Esophagus muscularis mucosa (tissue), 4 donors: Measurements from ENCODE around the gene NINJ2. TPM values are rescaled to one million over a fixed set of nuclear protein-coding genes. Genes with fewer than 3 reads are reported as not detected.

Experiments
- DNase-seq: peaks from one replicate; pipeline ENCODE4 v3.0.0-alpha.2; 2017; ENCODE audit errors: extremely low spot score
- H3K27ac ChIP-seq, 4 donors: fragments of 200-600 bp; sonication (generic); replicated peaks in 1 of 4; 1 replicate in 3 of 4; 2 replicates in 1 of 4; pipeline ENCODE4 v1.5.1; 2016 to 2019; ENCODE audit warnings: mild to moderate bottlenecking in 1 of 4
- H3K27me3 ChIP-seq, 4 donors: fragments of 200-600 bp; sonication (generic); one replicate each; pipeline versions ENCODE4 v1.5.1 to v1.6.0; 2016 to 2019
- H3K36me3 ChIP-seq, 4 donors: fragments of 200-600 bp; sonication (generic); one replicate each; pipeline ENCODE4 v1.5.1; 2016 to 2019
- H3K4me1 ChIP-seq, 4 donors: fragments of 200-600 bp; sonication (generic); one replicate each; pipeline ENCODE4 v1.5.1; 2016 to 2019
- H3K4me3 ChIP-seq, 4 donors: fragments of 200-600 bp; sonication (generic); 1 replicate in 2 of 4; 2 replicates in 2 of 4; pipeline ENCODE4 v1.5.1; 2016 to 2019; ENCODE audit warnings: mild to moderate bottlenecking in 4 of 4, moderate library complexity in 1 of 4
- H3K9me3 ChIP-seq, 4 donors: fragments of 200-600 bp; sonication (generic); 1 replicate in 3 of 4; 2 replicates in 1 of 4; pipeline ENCODE4 v1.5.1; 2016 to 2019
- CTCF ChIP-seq, 3 experiments: fragments of 200-600 bp in 2 of 3; fragments of 450-650 bp in 1 of 3; sonication (generic) in 2 of 3; IDR thresholded peaks; one replicate each; pipeline ENCODE4 v1.5.1; 2017 to 2019; ENCODE audit warnings: antibody characterized with exemption in 3 of 3, mild to moderate bottlenecking in 2 of 3, moderate library complexity in 1 of 3
- EP300 ChIP-seq: sonication (generic); formaldehyde crosslinking; IDR thresholded peaks from one replicate; pipeline ENCODE4 v1.6.1; 2017; ENCODE audit warnings: antibody characterized with exemption
- POLR2A ChIP-seq: fragments of 450-650 bp; IDR thresholded peaks from one replicate; pipeline ENCODE4 v1.6.1; 2017; ENCODE audit warnings: antibody characterized with exemption, moderate library complexity, mild to moderate bottlenecking, low read depth
- POLR2AphosphoS5 ChIP-seq, 2 donors: sonication (generic); formaldehyde crosslinking; IDR thresholded peaks; one replicate each; pipeline ENCODE4 v1.6.1; 2017; ENCODE audit warnings: antibody characterized with exemption in 2 of 2
- WGBS: methylation state at CpG from one replicate; pipeline ENCODE4 v1.1.5; 2018; 5-methylcytosine and 5-hydroxymethylcytosine counted together
- intact Hi-C: fragments of 100-400 bp; cut with DNase I; formaldehyde crosslinking; loops from one replicate; pipeline ENCODE4 v1.15.1; 2023
- total RNA-seq, 4 donors: library from RNA; depleted of rRNA; stranded (reverse); fragments of >200 nt; gene quantifications; one replicate each; pipeline versions ENCODE4 v1.1.0 to v1.2.1, GENCODE V29; 2016

Gene NINJ2
- total RNA-seq, 4 donors from 2014 or later = 2.9 to 11.1 (median 7.1) TPM

- intact Hi-C loops = no loop called here
- no peaks in the 10 kb centered on the region for H3K36me3 ChIP-seq
- H3K27ac ChIP-seq = no peak overlapping the region
- H3K4me1 ChIP-seq = peaks cover 16 to 28% (median 19%) of the 10 kb centered on the region in 4 donors
- peaks cover 0 to 3% (median 0%) of the 10 kb centered on the region in 4 donors for H3K27me3 ChIP-seq
- WGBS = 90% methylated on average over 5 of the region's 5 CpGs
- TF ChIP-seq EP300 (no peak), CTCF (IDR thresholded peaks at IDR 0.05) (no peak), POLR2A (no peak), POLR2AphosphoS5 (IDR thresholded peaks at IDR 0.05) (no peak)
- H3K4me3 ChIP-seq = no peak overlapping the region
- no peak for DNase-seq
- no peaks in the 10 kb centered on the region for H3K9me3 ChIP-seq
Measured at GRCh38 chr12:664779-665092, 1.5 kb upstream of the NINJ2 start.

GRCh38 chr12:664075-664778 is 982 bp upstream of the NINJ2 start:
- WGBS = 92% methylated on average over 13 of the region's 13 CpGs
- DNase-seq = no peak
- intact Hi-C loops = no loop called here
- Histone ChIP-seq H3K27me3 (peaks cover 0 to 3% (median 0%) of the 10 kb centered on the region in 4 donors), H3K4me1 (peaks cover 16 to 28% (median 19%) of the 10 kb centered on the region in 4 donors), H3K36me3 (no peaks in the 10 kb centered on the region), H3K9me3 (no peaks in the 10 kb centered on the region), H3K27ac (no peak overlapping the region), H3K4me3 (no peak overlapping the region)
- no peak for TF ChIP-seq CTCF (IDR thresholded peaks at IDR 0.05)
- no peak for TF ChIP-seq EP300
- no peak for TF ChIP-seq POLR2AphosphoS5 (IDR thresholded peaks at IDR 0.05)
- no peak for TF ChIP-seq POLR2A

- Histone ChIP-seq H3K4me1 (peaks cover 16 to 28% (median 19%) of the 10 kb centered on the region in 4 donors), H3K36me3 (no peaks in the 10 kb centered on the region), H3K9me3 (no peaks in the 10 kb centered on the region), H3K27me3 (peaks cover 0 to 3% (median 0%) of the 10 kb centered on the region in 4 donors), H3K27ac (peak overlapping the region; percentile 16 to 61 (median 44)), H3K4me3 (peak overlapping the region; percentile 22 to 40 (median 30))
- WGBS = 26% methylated on average over 8 of the region's 8 CpGs
- intact Hi-C loops = no loop called here
- no peak for TF ChIP-seq POLR2AphosphoS5 (IDR thresholded peaks at IDR 0.05)
- TF ChIP-seq CTCF (IDR thresholded peaks at IDR 0.05) = no peak
- no peak for TF ChIP-seq POLR2A
- no peak for TF ChIP-seq EP300
- DNase-seq = no peak
Measured at GRCh38 chr12:662566-663292, 516 bp downstream of the NINJ2 start.

GRCh38 chr12:661720-662486 is 1.3 kb downstream of the NINJ2 start:
- H3K36me3 ChIP-seq = no peaks in the 10 kb centered on the region
- WGBS = 75% methylated on average over 11 of the region's 11 CpGs
- TF ChIP-seq POLR2AphosphoS5 (IDR thresholded peaks at IDR 0.05) (no peak), EP300 (no peak), CTCF (IDR thresholded peaks at IDR 0.05) (no peak), POLR2A (no peak)
- H3K27me3 ChIP-seq = peaks cover 0 to 3% (median 0%) of the 10 kb centered on the region in 4 donors
- DNase-seq = no peak
- H3K4me3 ChIP-seq = peak overlapping the region in 1 of 4 donors; percentile 36
- no peaks in the 10 kb centered on the region for H3K9me3 ChIP-seq
- intact Hi-C loops = no loop called here
- H3K4me1 ChIP-seq = peaks cover 16 to 24% (median 19%) of the 10 kb centered on the region in 4 donors
- H3K27ac ChIP-seq = peak overlapping the region; percentile 16 to 61 (median 44)
